OCI-LY3 (cell line): ENCODE results near the gene TENT4B.

ENCODE experiments used
- H2AFZ ChIP-seq: fragments of 200-600, 300-600 bp; shearing (Covaris generic); 2 replicates; pipeline ENCODE4 v1.6.0; 2014; ENCODE audit warnings: antibody characterized with exemption, low read depth, low read length
- H3K27ac ChIP-seq: fragments of 200-600, 300-600 bp; sonication (generic); 2 replicates; pipeline ENCODE4 v1.5.1; 2014; ENCODE audit warnings: mild to moderate bottlenecking, low read length, moderate library complexity, mixed read lengths
- H3K27me3 ChIP-seq: fragments of 200-600, 300-600 bp; sonication (generic); 2 replicates; pipeline ENCODE4 v1.6.1; 2014; ENCODE audit warnings: low read depth, low read length, mixed read lengths
- H3K36me3 ChIP-seq: fragments of 200-600, 300-600 bp; sonication (generic); replicated peaks from 2 replicates; pipeline ENCODE3; 2014; ENCODE audit warnings: low read depth, low read length, mixed read lengths
- H3K4me1 ChIP-seq: fragments of 300-600, 200-600 bp; sonication (generic); 2 replicates; pipeline ENCODE4 v1.6.1; 2014; ENCODE audit warnings: low read length, mixed read lengths
- H3K4me2 ChIP-seq: fragments of 200-600, 300-600 bp; sonication (generic); 2 replicates; pipeline ENCODE4 v1.6.1; 2014; ENCODE audit warnings: low read length, mixed read lengths
- H3K4me3 ChIP-seq: fragments of 300-600, 200-600 bp; sonication (generic); 2 replicates; pipeline ENCODE4 v1.5.1; 2014; ENCODE audit warnings: antibody characterized with exemption, mild to moderate bottlenecking, low read length, moderate library complexity
- H3K79me2 ChIP-seq: fragments of 300-600, 200-600 bp; shearing (Covaris generic); 2 replicates; pipeline ENCODE4 v1.6.1; 2014; ENCODE audit warnings: mild to moderate bottlenecking, low read length, mixed read lengths
- H3K9ac ChIP-seq: fragments of 300-600, 200-600 bp; shearing (Covaris generic); 2 replicates; pipeline ENCODE4 v1.6.0; 2014; ENCODE audit warnings: mild to moderate bottlenecking, low read length, moderate library complexity
- H3K9me3 ChIP-seq: fragments of 200-600, 300-600 bp; shearing (Covaris generic); 2 replicates; pipeline ENCODE4 v1.6.1; 2014; ENCODE audit warnings: low read length, mixed read lengths; ENCODE audit not compliant: insufficient read depth
- H4K20me1 ChIP-seq: fragments of 200-600, 300-600 bp; sonication (generic); 2 replicates; pipeline ENCODE4 v1.6.1; 2016; ENCODE audit warnings: low read length, mixed read lengths; ENCODE audit not compliant: insufficient read depth
- EZH2phosphoT487 ChIP-seq: fragments of 200-600 bp; shearing (Covaris generic); IDR thresholded peaks from 2 replicates; pipeline ENCODE4 v1.6.1; 2018; ENCODE audit warnings: antibody characterized with exemption, mixed run types, low read depth
- TF ChIP-seq, protein P1 (sequence below): fragments of 200-600, 300-600 bp; sonication (generic); IDR thresholded peaks from 2 replicates; pipeline ENCODE4 v1.5.1; 2014; ENCODE audit warnings: antibody characterized with exemption, low read length, low read depth

Gene TENT4B

GRCh38 chr16:50274326-50275097 is 121.4 kb downstream of the TENT4B start:
- peaks cover 44% of the 10 kb centered on the region for H4K20me1 ChIP-seq
- H3K79me2 ChIP-seq, result peaks cover 51% of the 10 kb centered on the region
- H3K4me3 ChIP-seq, result peak overlapping the region; percentile 98
- H3K27ac ChIP-seq, result peak overlapping the region; percentile 84
- H3K9me3 ChIP-seq, result 0 out of 2 replicates have a peak, but pooled peaks cover 4% of the 10 kb centered on the region
- TF ChIP-seq, protein P1, sequence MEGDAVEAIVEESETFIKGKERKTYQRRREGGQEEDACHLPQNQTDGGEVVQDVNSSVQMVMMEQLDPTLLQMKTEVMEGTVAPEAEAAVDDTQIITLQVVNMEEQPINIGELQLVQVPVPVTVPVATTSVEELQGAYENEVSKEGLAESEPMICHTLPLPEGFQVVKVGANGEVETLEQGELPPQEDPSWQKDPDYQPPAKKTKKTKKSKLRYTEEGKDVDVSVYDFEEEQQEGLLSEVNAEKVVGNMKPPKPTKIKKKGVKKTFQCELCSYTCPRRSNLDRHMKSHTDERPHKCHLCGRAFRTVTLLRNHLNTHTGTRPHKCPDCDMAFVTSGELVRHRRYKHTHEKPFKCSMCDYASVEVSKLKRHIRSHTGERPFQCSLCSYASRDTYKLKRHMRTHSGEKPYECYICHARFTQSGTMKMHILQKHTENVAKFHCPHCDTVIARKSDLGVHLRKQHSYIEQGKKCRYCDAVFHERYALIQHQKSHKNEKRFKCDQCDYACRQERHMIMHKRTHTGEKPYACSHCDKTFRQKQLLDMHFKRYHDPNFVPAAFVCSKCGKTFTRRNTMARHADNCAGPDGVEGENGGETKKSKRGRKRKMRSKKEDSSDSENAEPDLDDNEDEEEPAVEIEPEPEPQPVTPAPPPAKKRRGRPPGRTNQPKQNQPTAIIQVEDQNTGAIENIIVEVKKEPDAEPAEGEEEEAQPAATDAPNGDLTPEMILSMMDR, result no peak
- no peak for TF ChIP-seq EZH2phosphoT487
- H2AFZ ChIP-seq, result no peak overlapping the region
- peaks cover 43% of the 10 kb centered on the region for H3K4me1 ChIP-seq
- peak overlapping the region; percentile 93 for H3K4me2 ChIP-seq
- H3K9ac ChIP-seq, result peak overlapping the region; percentile 99
- H3K27me3 ChIP-seq, result no peaks in the 10 kb centered on the region
- peaks cover 15% of the 10 kb centered on the region for H3K36me3 ChIP-seq

DNA sequence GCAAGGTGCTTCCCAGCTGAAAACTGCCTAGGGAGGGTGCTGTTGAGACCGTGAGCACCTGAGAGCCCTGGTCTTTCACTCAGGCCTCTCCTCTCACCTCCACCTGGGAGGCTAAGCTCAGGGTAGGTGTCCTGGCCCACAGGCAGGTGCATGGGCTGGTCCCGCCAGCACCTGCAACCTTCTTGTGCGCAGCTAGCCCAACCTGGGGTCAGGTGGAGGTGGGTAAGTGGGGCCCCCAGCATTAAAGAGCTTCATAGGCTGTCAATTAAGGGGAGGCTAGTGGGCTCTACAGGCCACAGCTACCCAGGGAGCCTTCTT is 122.0 kb downstream of the TENT4B start:
- Histone ChIP-seq H2AFZ (no peak overlapping the region), H3K9me3 (0 out of 2 replicates have a peak, but pooled peaks cover 4% of the 10 kb centered on the region), H3K4me2 (peak overlapping the region; percentile 93), H3K27ac (0 out of 2 replicates have a peak overlapping the region, but pooled peaks have one; percentile 84), H3K4me1 (peaks cover 48% of the 10 kb centered on the region), H3K36me3 (peaks cover 15% of the 10 kb centered on the region), H3K79me2 (peaks cover 54% of the 10 kb centered on the region), H3K4me3 (peak overlapping the region; percentile 98), H4K20me1 (peaks cover 49% of the 10 kb centered on the region), H3K9ac (peak overlapping the region; percentile 99), H3K27me3 (no peaks in the 10 kb centered on the region)
- TF ChIP-seq, protein P1, result no peak
- no peak for TF ChIP-seq EZH2phosphoT487

- peak overlapping the region; percentile 98 for H3K4me3 ChIP-seq
- H3K4me1 ChIP-seq, result peaks cover 51% of the 10 kb centered on the region
- H3K9ac ChIP-seq, result peak overlapping the region; percentile 99
- H3K4me2 ChIP-seq, result peak overlapping the region; percentile 93
- no peaks in the 10 kb centered on the region for H3K27me3 ChIP-seq
- no peak overlapping the region for H2AFZ ChIP-seq
- no peak overlapping the region for H3K27ac ChIP-seq
- peaks cover 57% of the 10 kb centered on the region for H3K79me2 ChIP-seq
- TF ChIP-seq EZH2phosphoT487, result no peak
- TF ChIP-seq, protein P1, result no peak
- H4K20me1 ChIP-seq, result peaks cover 55% of the 10 kb centered on the region
- H3K36me3 ChIP-seq, result peaks cover 16% of the 10 kb centered on the region
- H3K9me3 ChIP-seq, result 0 out of 2 replicates have a peak, but pooled peaks cover 4% of the 10 kb centered on the region
These were observed 122.6 kb downstream of the TENT4B start for GRCh38 chr16:50275428-50276325.

- Histone ChIP-seq H4K20me1 (peaks cover 61% of the 10 kb centered on the region), H3K9ac (no peak overlapping the region), H3K79me2 (peaks cover 63% of the 10 kb centered on the region)
These were observed 123.2 kb downstream of the TENT4B start for GRCh38 chr16:50276326-50276640.

More at GRCh38 chr16:50276326-50276640, 123.2 kb downstream of the TENT4B start:
- Histone ChIP-seq H3K4me2 (peak overlapping the region; percentile 93; the same call in 1 of the 2 replicates), H3K27ac (no peak overlapping the region), H3K4me1 (peaks cover 57% of the 10 kb centered on the region), H3K27me3 (no peaks in the 10 kb centered on the region), H3K4me3 (no peak overlapping the region), H3K36me3 (peaks cover 20% of the 10 kb centered on the region), H3K9me3 (0 out of 2 replicates have a peak, but pooled peaks cover 4% of the 10 kb centered on the region), H2AFZ (no peak overlapping the region)
- TF ChIP-seq, protein P1, result no peak
- TF ChIP-seq EZH2phosphoT487, result no peak
